T-helper 2 cell treated with Interferon-gamma antibody and Interleukin-4, amounts not matched to agents 100 ng/mL and 5 ng/mL, for 36 hours (primary cell): Measurements from ENCODE around the gene CCDC43. TPM values are rescaled to one million over a fixed set of nuclear protein-coding genes. Genes with fewer than 3 reads are reported as not detected.
"Not testable (repeated sequence)": the region's sequence is repeated elsewhere in the genome, so short reads cannot be mapped to it uniquely, and the experiment has no call there.

ENCODE experiments used
- intact Hi-C: fragments of 100-400 bp; cut with micrococcal nuclease; formaldehyde crosslinking; loops from one replicate; pipeline ENCODE4 v1.15.1; 2023
- total RNA-seq: library from RNA; stranded (reverse); gene quantifications from 2 replicates; pipeline ENCODE4 v1.2.3, GENCODE V29; 2022

CCDC43 gene, protein sequence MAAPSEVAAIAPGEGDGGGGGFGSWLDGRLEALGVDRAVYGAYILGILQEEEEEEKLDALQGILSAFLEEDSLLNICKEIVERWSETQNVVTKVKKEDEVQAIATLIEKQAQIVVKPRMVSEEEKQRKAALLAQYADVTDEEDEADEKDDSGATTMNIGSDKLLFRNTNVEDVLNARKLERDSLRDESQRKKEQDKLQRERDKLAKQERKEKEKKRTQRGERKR
- 28.2 and 29.4 TPM in 2 replicates for total RNA-seq

DNA sequence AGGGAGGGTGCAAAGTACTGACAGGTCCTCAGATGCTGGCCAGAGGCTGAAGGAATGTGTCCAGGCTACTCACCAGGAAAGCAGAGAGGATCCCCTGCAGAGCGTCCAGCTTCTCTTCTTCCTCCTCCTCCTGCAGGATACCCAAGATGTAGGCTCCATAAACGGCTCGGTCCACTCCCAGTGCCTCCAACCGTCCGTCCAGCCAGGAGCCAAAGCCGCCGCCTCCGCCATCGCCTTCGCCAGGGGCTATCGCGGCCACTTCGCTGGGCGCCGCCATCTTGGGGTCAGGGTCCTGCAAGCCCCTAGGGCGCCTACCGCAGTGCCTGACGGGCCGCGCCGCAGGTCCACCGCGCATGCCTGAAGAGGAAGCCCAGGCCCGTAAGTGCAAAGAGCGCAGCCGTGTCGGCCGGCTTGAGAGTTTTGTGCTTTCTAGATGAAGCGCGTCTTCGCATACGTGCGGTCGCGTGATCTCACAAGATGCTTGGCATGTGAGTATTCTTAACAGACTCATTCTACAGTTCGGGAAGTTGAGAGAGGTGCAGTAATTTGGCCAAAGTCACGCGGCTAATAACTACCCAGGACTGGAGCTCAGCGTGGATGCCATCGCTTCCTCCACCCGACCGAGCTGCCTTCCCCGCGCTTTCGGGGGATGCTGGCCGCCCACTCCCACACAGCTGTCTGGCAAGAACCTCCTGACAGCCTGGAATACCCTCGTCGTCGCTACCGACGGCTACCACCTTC is at the start of gene CCDC43:
TSS of gene CCDC43 (minus strand) at position 300 of the 741 bp plus-strand sequence. CDS start at position 277, 23 bp downstream.
- intact Hi-C loops: loop anchor here (1.0 kb wide), 1 partner anchor 19 kb away; the partner anchor contains the start of gene DBF4B

DNA sequence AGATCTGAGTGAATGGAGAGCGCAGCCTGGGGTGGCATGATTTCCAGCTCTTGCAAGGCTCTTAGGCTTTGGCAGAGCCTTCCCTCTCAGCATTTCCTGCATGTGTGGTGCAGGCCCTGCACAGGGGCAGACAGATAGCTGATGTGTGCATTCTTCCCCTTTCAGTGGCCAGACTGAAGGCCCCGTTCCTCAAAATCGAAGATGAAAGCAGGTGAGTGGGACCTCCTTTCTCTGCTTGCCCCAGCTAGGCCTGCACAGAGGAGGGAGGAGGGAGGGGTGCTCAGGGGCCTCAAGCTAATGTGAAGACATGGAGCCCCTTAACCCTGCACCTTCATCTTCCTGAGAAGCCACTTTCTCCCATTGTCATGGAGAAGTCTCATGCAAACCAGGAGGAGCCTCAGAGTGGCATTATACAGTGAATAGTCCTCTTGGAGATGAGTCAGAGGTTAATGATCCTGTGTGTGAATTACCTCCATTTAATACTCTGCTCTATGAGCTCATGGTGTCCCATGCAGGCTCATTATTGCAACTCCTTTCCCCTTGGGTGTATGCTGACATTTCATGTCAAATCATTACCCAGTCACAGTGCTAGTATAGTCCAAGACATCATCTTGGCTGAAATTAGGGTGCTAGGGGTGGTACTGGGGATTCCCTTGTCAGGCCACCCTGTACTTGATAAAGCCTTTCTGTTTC is 48.8 kb upstream of the CCDC43 start:
- intact Hi-C loops: no loop called here

DNA sequence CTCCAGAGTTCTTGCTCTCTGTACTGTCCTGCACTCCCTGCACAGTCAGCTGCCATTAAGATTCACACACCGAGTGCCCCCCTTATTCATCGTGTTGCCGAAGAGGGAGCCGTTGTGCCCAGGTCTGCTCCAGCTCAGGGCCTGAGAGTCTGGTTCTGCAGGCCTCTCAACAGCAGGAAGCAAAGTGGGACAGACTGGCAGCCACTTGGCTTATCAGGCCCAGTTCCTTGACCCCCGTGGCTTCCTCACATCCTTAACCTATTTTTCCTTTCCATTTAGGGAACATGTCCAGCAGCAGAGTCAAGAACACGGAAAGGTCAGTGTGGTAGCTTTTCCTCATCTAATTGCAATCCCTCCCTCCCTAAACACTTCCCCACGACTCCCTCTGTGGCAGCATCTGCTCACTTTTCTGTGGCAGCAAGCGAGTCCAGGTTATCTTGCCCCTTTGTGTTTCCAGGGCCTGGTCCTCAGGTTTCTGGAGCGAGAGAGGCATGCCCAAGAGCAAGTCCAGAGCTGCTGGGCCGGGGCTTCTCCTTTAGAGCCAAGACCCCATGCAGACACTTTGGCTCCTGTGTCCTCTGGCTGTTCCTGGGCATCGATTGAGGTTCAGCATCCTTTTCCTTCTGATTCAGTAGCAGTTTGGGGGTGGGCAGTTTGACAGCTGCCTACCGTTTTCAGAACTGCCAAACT is 47.1 kb upstream of the CCDC43 start:
- intact Hi-C loops: no loop called here

DNA sequence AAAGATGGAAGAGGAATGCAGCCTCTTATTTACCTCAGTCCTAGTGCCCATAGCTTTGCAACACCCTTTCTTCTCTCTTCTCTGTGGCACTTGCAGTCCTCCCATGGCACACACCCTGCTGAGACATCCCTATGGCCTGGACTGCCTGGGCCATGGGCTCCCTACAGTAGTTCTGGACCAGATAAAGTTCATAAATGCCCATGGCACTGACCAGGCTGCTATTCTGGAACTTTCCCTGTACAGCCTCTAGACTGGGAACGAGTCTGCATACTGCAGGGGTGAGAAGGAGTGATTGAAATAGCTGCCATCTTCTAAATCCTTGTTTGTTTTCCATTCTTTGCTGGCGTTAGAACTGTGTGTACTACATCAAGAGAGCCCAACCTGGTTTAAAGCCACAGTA is 44.7 kb upstream of the CCDC43 start:
- intact Hi-C loops: no loop called here

DNA sequence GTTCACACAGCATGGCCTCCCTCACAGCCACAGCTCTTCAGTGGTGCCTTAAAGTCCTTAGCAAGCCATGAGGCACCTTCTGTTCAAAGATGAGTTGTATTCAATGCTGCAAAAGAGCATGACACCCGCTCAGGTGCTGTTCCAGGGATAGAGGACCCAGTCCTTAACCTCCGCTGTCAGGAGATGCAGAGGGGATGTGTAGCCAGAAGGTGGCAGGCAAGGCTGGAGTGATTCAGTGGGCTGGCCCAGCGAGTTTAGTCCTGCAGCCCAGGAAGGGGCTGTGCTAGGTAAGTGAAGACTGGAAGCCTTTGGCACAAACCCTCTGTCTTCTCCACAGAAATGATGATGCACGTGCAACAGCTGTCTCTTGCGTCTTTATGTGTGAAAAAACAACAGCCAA is 44.2 kb upstream of the CCDC43 start:
- intact Hi-C loops: no loop called here

DNA sequence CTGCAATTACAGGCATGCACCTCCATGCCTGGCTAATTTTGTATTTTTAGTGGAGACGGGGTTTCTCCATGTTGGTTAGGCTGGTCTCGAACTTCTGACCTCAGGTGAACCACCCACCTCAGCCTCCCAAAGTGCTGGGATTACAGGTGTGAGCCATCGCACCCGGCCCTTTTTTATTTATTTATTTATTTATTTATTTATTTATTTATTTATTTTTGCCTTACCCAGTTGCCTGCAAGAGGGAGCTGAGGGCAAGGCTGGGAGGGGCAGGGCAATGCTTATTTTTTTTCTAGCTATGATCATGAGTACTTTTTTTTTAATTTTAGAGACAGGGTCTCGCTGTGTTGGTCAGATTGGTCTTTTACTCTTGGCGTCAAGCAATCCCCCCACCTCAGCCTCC is 36.5 kb upstream of the CCDC43 start:
- intact Hi-C loops: not testable (repeated sequence)

DNA sequence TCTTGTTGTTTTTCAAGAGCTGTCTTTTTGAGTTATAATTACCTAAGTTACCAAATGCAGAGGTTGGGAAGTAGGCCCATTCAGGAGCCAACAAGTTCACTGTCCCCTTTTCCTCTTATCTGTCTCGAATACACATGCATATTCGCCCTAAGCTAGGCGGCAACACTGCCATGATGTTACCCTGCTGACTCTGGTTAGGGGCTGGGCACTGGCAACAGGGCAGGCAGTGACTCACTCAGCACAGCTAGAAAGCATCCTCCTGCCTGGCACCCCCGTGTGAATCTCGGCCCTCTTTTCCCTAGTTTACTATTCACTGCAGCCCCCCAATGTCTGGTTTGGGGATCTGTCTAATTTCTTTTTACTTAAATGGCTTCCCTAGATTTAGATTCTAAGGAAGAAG is 32.7 kb upstream of the CCDC43 start:
- intact Hi-C loops: no loop called here

DNA sequence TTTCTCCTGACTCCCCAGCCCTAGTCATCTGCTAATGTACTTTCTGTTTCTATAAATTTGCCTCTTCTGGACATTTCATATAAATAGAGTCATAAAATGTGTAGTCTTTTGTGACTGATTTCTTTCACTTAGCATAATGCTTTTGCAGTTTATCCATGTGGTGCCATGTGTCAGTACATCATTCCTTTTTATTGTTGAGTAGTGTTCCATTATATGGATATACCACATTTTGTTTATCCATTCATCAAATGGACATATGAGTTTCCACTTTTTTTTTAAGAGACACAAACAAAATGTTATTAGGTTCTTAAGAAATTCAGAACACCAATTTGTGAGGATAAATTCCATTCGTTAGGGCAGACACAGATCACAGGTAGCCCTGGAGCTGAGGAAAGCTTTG is 29.9 kb upstream of the CCDC43 start:
- intact Hi-C loops: no loop called here

DNA sequence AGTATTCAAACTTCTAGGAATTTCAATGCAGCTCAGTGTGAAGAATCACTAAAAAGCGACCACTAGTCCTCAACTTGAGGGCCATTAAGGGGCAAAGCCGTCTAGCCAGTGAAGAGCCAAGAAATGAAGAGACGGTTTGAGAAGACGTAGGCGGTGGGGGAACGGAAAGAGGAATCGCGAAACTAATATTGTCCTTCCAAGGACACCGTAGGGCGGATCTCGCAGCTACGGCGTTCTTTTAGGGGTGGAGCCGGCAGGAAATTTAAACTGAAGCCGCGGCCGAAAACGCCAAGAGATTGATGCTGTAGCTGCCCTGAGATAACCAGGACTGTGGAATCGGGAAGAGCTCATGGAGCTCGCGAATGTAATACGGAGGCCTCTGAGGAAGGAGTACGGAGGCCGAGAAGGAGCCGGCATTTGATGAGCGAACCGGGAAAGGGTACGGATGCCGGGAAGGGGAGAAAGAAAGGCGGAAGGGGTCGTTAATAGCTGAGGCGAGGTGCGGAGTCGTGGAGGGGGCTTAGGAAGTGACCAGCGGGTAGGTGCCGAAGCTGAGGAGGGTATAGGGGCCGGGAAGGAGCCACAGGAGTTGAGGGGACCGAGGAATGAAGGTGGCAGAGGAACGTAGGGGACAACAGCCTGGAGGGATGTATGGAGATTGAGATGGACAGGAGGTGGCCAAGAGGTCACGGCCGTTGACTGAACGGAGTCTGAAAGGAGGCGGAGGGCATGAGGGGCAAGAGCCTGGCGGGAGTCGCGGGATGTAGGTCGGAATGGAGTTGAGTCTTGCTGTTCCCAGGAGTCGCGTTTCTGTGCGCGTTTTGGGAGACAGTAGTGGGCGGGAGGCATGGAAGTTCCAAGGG is 19.1 kb upstream of the CCDC43 start, which contains the start of gene DBF4B:
TSS of gene DBF4B (plus strand) at position 265 of the 863 bp plus-strand sequence. CDS start at position 421, 156 bp downstream.
- intact Hi-C loops: loop anchor here (1.0 to 5.0 kb wide), 2 partner anchors 19 to 189 kb away; partner anchors contain the start of genes CCDC43 and EFTUD2

DNA sequence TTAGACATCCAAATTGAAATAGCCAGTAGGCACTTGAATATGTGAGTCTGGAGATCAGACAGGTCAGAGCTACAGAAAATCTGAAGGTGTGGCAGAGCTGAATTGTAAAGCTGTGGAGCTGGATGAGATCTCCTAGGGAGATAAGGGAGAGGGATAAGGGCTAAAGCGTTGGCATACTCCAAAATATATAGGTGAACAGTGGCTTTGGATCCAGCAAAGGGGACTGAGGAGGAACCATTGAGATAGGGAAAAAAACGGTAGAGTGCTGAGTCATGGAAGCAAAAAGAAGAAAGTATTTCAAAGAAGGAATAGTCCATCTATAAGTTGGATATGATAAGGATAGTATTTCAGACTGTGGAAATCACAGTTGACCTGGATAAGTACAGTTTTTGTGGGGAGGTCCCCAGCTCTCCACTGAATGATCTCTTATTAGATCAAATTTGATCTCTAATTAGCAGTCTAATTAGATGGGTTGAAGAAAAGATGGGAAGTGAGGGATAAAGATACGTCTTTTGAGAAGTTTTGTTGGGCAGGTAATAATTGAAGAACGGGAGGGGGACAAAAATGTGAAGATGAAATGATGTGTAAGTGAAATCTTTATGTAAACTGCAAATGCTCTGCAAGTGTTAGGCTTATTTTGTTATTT is 18.3 kb upstream of the CCDC43 start:
- intact Hi-C loops: loop anchor here (1.0 to 5.0 kb wide), 2 partner anchors 19 to 189 kb away; partner anchors contain the start of genes CCDC43 and EFTUD2

DNA sequence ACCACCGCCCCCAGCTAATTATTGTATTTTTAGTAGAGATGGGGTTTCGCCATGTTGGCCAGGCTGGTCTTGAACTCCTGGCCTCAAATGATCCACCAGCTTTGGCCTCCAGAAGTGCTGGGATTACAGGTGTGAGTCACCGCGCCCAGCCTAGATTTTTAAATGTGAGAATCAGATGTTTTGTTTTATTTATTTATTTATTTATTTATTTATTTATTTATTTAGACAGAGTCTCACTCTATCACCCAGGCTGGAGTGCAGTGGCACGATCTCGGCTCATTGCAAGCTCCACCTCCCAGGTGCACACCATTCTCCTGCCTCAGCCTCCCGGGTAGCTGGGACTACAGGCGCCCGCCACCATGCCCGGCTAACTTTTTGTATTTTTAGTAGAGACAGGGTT is 10.7 kb upstream of the CCDC43 start:
- intact Hi-C loops: not testable (repeated sequence)

DNA sequence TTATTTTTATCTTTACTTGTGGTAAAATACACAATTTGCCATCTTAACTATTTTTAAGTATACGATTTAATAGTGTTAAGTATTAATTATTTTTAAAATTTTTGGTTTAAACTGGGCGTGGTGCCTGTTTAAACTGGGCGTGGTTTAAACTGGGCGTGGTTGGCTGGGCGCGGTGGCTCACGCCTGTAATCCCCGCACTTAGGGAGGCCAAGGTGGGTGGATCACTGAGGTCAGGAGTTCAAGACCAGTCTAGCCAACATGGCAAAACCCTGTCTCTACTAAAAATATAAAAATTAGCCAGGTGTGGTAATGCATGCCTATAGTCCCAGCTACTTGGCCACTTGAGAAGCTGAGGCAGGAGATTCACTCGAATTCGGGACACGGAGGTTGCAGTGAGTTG is 4.0 kb upstream of the CCDC43 start:
- intact Hi-C loops: no loop called here

DNA sequence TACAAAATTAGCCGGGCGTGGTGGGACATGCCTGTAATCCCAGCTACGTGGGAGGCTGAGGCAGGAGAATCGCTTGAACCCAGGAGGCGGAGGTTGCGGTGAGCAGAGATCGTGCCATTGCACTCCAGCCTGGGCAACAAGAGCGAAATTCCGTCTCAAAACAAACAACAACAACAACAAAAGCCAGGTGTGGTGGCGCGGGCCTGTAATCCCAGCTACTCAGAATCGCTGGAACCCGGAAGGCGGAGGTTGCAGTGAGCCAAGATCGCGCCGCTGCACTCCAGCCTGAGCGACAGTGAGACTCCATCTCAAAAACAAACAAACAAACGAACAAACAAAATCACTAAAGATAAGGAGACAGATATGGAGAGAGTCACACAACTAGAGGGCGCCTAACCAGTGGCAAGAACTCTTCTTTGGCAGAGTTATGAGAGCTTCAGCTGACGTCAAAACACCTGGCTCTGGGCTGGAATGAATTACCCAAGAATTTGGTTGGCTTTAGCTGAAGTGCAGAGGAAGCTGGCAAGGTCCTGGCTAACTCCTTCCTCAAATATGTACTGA is 1.2 kb upstream of the CCDC43 start:
- intact Hi-C loops: not testable (repeated sequence)

DNA sequence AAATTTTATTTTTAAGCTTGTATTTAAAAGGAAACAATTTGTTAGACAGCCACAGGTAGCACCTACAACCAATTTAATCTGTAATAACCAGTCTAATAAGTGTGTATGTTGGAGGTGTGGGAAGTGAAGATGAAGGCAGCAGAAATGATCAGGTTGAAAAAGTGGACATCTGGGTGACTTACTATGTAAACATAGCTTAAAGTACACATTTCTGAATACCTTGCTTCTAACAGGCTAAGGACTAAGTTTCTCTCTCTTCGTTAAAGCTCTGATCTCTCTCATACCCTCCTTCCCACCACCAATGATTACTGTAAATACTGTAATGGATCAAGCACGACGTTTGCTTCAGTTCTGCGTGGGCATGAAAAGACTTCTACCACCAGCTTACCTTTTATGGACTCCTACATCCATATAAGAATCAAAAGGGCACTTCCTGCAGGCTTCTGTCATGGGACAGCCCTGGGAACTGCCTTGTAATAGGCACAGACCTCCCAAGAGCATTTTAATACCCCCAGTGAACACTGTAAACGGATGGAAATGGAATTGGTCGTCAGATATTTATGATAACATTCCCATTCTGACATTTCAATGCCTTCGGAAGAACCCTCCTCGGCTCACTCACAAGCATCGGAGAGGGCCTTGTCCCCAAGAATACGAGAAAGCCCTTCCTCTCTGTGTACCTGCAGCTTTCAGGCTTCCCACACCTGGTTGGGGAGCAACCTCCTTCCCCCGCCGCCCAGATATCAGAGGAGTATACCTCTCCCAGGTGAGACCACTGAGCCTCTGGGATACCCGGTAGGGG is 700 bp downstream of the CCDC43 start:
- intact Hi-C loops: loop anchor here (1.0 kb wide), 1 partner anchor 19 kb away; the partner anchor contains the start of gene DBF4B

DNA sequence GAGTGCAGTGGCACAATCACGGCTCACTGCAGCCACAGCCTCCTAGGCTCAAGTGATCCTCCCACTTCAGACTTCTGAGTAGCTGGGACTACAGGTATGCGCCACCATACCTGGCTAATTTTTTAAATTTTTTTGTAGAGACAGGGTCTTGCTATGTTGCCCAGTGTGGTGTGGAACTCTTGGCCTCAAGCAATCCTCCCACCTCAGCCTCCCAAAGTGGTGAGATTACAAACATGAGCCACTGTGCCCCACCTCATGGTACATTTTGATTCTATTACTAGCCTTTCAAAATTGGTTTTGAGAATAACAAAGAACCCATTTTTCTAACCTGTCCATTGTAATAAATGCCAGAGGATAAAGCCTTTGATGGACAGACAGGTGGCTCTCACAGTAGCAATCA is 1.4 kb downstream of the CCDC43 start:
- intact Hi-C loops: no loop called here

DNA sequence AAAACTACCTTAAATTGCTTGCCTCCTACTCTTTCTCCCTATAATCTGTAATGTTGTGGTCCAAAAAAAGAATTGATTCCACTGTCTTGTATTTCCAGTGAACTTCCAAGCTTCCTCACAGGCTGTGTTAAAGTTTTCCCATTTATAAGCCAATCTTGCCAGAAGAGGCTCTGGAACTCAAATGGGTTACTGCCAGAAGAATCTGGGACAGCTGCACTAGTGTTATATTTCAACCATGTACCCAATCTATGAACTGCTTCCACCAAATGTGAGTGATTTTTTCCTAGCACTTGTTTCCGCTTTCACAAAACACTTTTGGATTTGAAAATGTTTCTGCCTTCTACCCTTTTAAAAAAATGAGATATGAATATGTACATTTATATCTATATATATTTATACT is 1.8 kb downstream of the CCDC43 start:
- intact Hi-C loops: no loop called here

DNA sequence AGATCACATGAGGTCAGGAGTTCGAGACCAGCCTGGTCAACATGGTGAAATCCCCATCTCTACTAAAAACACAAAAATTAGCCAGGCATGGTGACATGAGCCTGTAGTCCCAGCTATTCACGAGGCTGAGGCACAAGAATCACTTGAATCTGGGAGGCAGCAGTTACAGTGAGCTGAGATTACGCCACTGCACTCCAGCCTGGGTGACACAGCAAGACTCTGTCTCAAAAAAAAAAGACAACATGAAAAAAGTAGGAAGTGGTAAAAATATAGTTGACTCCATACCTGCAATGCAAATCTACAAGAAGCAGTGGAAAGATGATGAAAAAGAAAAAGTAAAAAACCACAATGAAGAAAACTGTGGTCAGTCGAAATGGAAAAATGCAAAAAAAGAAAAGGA is 6.3 kb downstream of the CCDC43 start:
- intact Hi-C loops: not testable (repeated sequence)

DNA sequence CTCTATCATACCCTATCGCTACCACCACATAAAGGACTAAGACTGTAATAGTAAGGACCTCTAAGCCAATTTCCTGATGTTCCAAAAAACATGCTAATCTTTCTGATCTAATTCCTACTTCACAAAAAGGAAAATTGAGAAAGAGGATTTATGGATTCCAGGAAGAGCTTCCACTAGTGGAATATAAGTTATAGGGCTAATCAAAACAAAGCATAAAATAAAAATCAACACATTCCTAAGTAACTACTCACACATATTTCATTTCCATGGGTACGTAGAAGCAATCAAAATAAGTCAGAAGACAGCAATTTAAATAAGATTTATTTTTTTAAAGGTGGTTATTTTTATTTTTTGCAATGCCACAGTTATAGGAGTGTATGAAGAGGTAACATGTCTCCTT is 12.4 kb downstream of the CCDC43 start:
- intact Hi-C loops: no loop called here

DNA sequence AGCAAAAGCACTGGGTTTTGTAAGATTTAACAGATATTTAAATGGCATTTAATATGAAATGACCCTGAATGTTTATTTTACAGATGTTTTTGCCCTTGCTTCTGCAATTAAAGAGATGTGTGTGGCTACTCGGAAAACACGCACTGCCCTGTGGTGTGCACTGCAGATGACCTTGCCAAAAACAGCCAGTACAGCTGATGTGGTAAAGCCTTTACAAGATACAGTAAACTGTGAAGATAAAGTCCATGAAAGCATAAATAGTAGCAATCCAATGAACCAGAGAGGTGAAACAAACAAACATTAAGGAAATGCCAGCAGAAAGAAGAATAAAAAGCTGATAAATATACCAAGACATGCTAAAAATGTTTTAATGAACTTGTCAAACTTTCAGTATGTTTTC is 15.7 kb downstream of the CCDC43 start:
- intact Hi-C loops: no loop called here
